HG03196 (cell line): ENCODE measurements around the gene RAD51B.
"Not testable (repeated sequence)": the region's sequence is repeated elsewhere in the genome, so short reads cannot be mapped to it uniquely, and the experiment has no call there.

Experiments
- ATAC-seq: cut with Tn5 transposase; IDR thresholded peaks from one replicate; pipeline ENCODE4 v1.9.1; 2021; ENCODE audit not compliant: unreplicated experiment

RAD51B gene

GRCh38 chr14:68062651-68063050 lies 243.1 kb downstream of the RAD51B start:
- ATAC-seq: no peak

GRCh38 chr14:68065322-68065721 lies 245.7 kb downstream of the RAD51B start:
- ATAC-seq: no peak

GRCh38 chr14:68074765-68075381 lies 255.3 kb downstream of the RAD51B start:
- ATAC-seq: no peak

GRCh38 chr14:68075382-68076029 lies 255.9 kb downstream of the RAD51B start:
- ATAC-seq: no peak

GRCh38 chr14:68076451-68076850 lies 256.9 kb downstream of the RAD51B start:
- ATAC-seq: no peak

GRCh38 chr14:68079941-68080697 lies 260.5 kb downstream of the RAD51B start:
- no peak for ATAC-seq

- ATAC-seq: no peak
Observed at GRCh38 chr14:68081489-68081888, 261.9 kb downstream of the RAD51B start.

GRCh38 chr14:68082698-68083291 lies 263.2 kb downstream of the RAD51B start:
- no peak for ATAC-seq

- ATAC-seq: no peak
Observed at GRCh38 chr14:68084256-68084655, 264.7 kb downstream of the RAD51B start.

GRCh38 chr14:68085742-68086141 lies 266.2 kb downstream of the RAD51B start:
- no peak for ATAC-seq

GRCh38 chr14:68088451-68088854 lies 268.9 kb downstream of the RAD51B start:
- no peak for ATAC-seq

- no peak for ATAC-seq
Observed at GRCh38 chr14:68089146-68089731, 269.7 kb downstream of the RAD51B start.

- ATAC-seq: no peak
Observed at GRCh38 chr14:68094158-68094557, 274.6 kb downstream of the RAD51B start.

GRCh38 chr14:68094752-68095151 lies 275.2 kb downstream of the RAD51B start:
- no peak for ATAC-seq

GRCh38 chr14:68097727-68098126 lies 278.1 kb downstream of the RAD51B start:
- ATAC-seq: no peak

- ATAC-seq: no peak
Observed at GRCh38 chr14:68098834-68099233, 279.3 kb downstream of the RAD51B start.

- ATAC-seq: no peak
Observed at GRCh38 chr14:68099495-68100045, 280.0 kb downstream of the RAD51B start.

GRCh38 chr14:68101715-68102301 lies 282.2 kb downstream of the RAD51B start:
- not testable (repeated sequence) for ATAC-seq

GRCh38 chr14:68103853-68104252 lies 284.3 kb downstream of the RAD51B start:
- no peak for ATAC-seq

GRCh38 chr14:68104518-68104917 lies 284.9 kb downstream of the RAD51B start:
- no peak for ATAC-seq

- no peak for ATAC-seq
Observed at GRCh38 chr14:68105816-68106215, 286.2 kb downstream of the RAD51B start.
